GM23338 (cell line): Measurements from ENCODE around the gene PDE7B. TPM values are rescaled to one million over a fixed set of nuclear protein-coding genes. Genes with fewer than 3 reads are reported as not detected.

Source experiments
- ATAC-seq: fragments of 200-7000 bp; cut with Tn5 transposase; 3 replicates; pipeline ENCODE4 v1.9.1; 2020
- DNase-seq: peaks from one replicate; pipeline ENCODE4 v3.0.0-alpha.2; 2015; ENCODE audit warnings: low spot score
- H2AFZ ChIP-seq: fragments of 200-600 bp; sonication (generic); 2 replicates; pipeline ENCODE4 v1.8.0; 2016; ENCODE audit warnings: antibody characterized with exemption, mild to moderate bottlenecking, moderate library complexity
- H3F3A ChIP-seq: fragments of 200-600 bp; sonication (generic); replicated peaks from 2 replicates; pipeline ENCODE4 v1.8.0; 2017; ENCODE audit warnings: antibody characterized with exemption, mixed run types, low read depth
- H3K27ac ChIP-seq: fragments of 200-600 bp; sonication (generic); 2 replicates; pipeline ENCODE4 v1.6.1; 2016; ENCODE audit warnings: low read depth
- H3K27me3 ChIP-seq: fragments of 200-600 bp; sonication (generic); 2 replicates; pipeline ENCODE4 v1.8.0; 2016; ENCODE audit warnings: mild to moderate bottlenecking, mixed run types, moderate library complexity; ENCODE audit not compliant: insufficient read depth
- H3K36me3 ChIP-seq: fragments of 200-600 bp; sonication (generic); 2 replicates; pipeline ENCODE4 v1.8.0; 2016; ENCODE audit warnings: mild to moderate bottlenecking; ENCODE audit not compliant: insufficient read depth
- H3K4me1 ChIP-seq: fragments of 200-600 bp; sonication (generic); 2 replicates; pipeline ENCODE4 v1.8.0; 2016; ENCODE audit warnings: mild to moderate bottlenecking, moderate library complexity; ENCODE audit not compliant: insufficient read depth
- H3K4me2 ChIP-seq: fragments of 200-600 bp; sonication (generic); 2 replicates; pipeline ENCODE4 v1.7.1; 2017; ENCODE audit warnings: mixed run types
- H3K4me3 ChIP-seq: fragments of 200-600 bp; sonication (generic); 2 replicates; pipeline ENCODE4 v1.6.1; 2016; ENCODE audit warnings: mixed run types
- H3K79me2 ChIP-seq: fragments of 200-600 bp; sonication (generic); replicated peaks from 2 replicates; pipeline ENCODE4 v1.8.0; 2017; ENCODE audit warnings: mild to moderate bottlenecking; ENCODE audit not compliant: insufficient read depth
- H3K9me2 ChIP-seq: fragments of 200-600 bp; sonication (generic); 2 replicates; pipeline ENCODE4 v1.8.0; 2017; ENCODE audit not compliant: insufficient read depth
- H4K20me1 ChIP-seq: fragments of 200-600 bp; sonication (generic); replicated peaks from 2 replicates; pipeline ENCODE4 v1.8.0; 2017; ENCODE audit warnings: mild to moderate bottlenecking; ENCODE audit not compliant: insufficient read depth
- H3K27ac Mint-ChIP-seq: 2 replicates; pipeline ENCODE4 v1.8.0; 2020; ENCODE audit warnings: inconsistent platforms, mild to moderate bottlenecking, moderate library complexity, mixed read lengths
- H3K27me3 Mint-ChIP-seq: 3 replicates; pipeline ENCODE4 v1.8.0; 2022; ENCODE audit warnings: low read depth, mild to moderate bottlenecking, moderate library complexity, mixed read lengths, inconsistent platforms; ENCODE audit not compliant: insufficient read depth, poor library complexity
- H3K36me3 Mint-ChIP-seq: 3 replicates; pipeline ENCODE4 v1.8.0; 2021; ENCODE audit warnings: low read depth, mild to moderate bottlenecking, inconsistent platforms, moderate library complexity, mixed read lengths
- H3K4me1 Mint-ChIP-seq: 3 replicates; pipeline ENCODE4 v1.8.0; 2020; ENCODE audit warnings: mild to moderate bottlenecking, inconsistent platforms, mixed read lengths
- H3K4me3 Mint-ChIP-seq: 3 replicates; pipeline ENCODE4 v1.8.0; 2021; ENCODE audit warnings: moderate library complexity, mild to moderate bottlenecking, inconsistent platforms, mixed read lengths
- H3K9me3 Mint-ChIP-seq: 3 replicates; pipeline ENCODE4 v1.8.0; 2020; ENCODE audit warnings: moderate library complexity, mild to moderate bottlenecking, inconsistent platforms, mixed read lengths
- CREB1 ChIP-seq: fragments of 250-450 bp; sonication (Bioruptor Pico); IDR thresholded peaks from 2 replicates; pipeline ENCODE4 v1.5.0; 2020; ENCODE audit warnings: low read depth, mild to moderate bottlenecking, moderate library complexity
- CTCF ChIP-seq, 2 experiments: fragments of 200-600 bp in 1 of 2; sonication (generic) in 1 of 2; conservative IDR thresholded peaks; 2 replicates each; pipeline versions ENCODE4 v1.5.1 to v1.6.1; 2016 to 2017; ENCODE audit warnings: antibody characterized with exemption in 2 of 2, low read depth in 2 of 2, mild to moderate bottlenecking in 2 of 2, moderate library complexity in 1 of 2
- ETS1 ChIP-seq: IDR thresholded peaks from 2 replicates; pipeline ENCODE4 v1.6.1; 2016; ENCODE audit warnings: antibody characterized with exemption
- EZH2 ChIP-seq: fragments of 200-600 bp; sonication (generic); IDR thresholded peaks from one replicate; pipeline ENCODE4 v1.8.0; 2017; ENCODE audit warnings: antibody characterized with exemption, mild to moderate bottlenecking, low read depth; ENCODE audit not compliant: unreplicated experiment
- EZH2phosphoT487 ChIP-seq: fragments of 200-600 bp; sonication (generic); IDR thresholded peaks from one replicate; pipeline ENCODE4 v1.8.1; 2018; ENCODE audit warnings: antibody characterized with exemption; ENCODE audit not compliant: unreplicated experiment
- JUNB ChIP-seq: IDR thresholded peaks from one replicate; pipeline ENCODE4 v1.6.1; 2016; ENCODE audit warnings: antibody characterized with exemption; ENCODE audit not compliant: unreplicated experiment
- NANOG ChIP-seq: IDR thresholded peaks from 2 replicates; pipeline ENCODE4 v1.6.1; 2016; ENCODE audit warnings: antibody characterized with exemption, borderline replicate concordance
- POLR2AphosphoS5 ChIP-seq: IDR thresholded peaks from 2 replicates; pipeline ENCODE4 v1.6.1; 2016; ENCODE audit warnings: antibody characterized with exemption, low read depth
- REST ChIP-seq: IDR thresholded peaks from one replicate; pipeline ENCODE4 v1.6.1; 2018; ENCODE audit warnings: antibody characterized with exemption; ENCODE audit not compliant: unreplicated experiment
- STAT1 ChIP-seq: IDR thresholded peaks from one replicate; pipeline ENCODE4 v1.6.1; 2016; ENCODE audit warnings: antibody characterized with exemption; ENCODE audit not compliant: unreplicated experiment
- ZNF114 ChIP-seq: fragments of 250-450 bp; sonication (Bioruptor Pico); IDR thresholded peaks from 2 replicates; pipeline ENCODE4 v1.5.0; 2020; ENCODE audit warnings: mild to moderate bottlenecking, moderate library complexity
- ZNF331 ChIP-seq: fragments of 250-450 bp; sonication (Bioruptor Pico); IDR thresholded peaks from 2 replicates; pipeline ENCODE4 v1.5.0; 2020; ENCODE audit warnings: low read depth, mild to moderate bottlenecking, moderate library complexity
- ZNF462 ChIP-seq: fragments of 250-450 bp; sonication (Bioruptor Pico); IDR thresholded peaks from 2 replicates; pipeline ENCODE4 v1.5.0; 2020; ENCODE audit warnings: mild to moderate bottlenecking, moderate library complexity
- polyA plus RNA-seq: library from polyadenylated mRNA; unstranded; fragments of >200 nt; fragmentation: Nextera tagmentation; extraction: Ambion mirVana; gene quantifications from 2 replicates; pipeline ENCODE4 v1.2.1, GENCODE V29; 2016
- total RNA-seq: library from RNA; depleted of rRNA; stranded (reverse); fragments of >200 nt; shearing (Covaris generic); gene quantifications from 2 replicates; pipeline ENCODE4 v1.2.3, GENCODE V29; 2014

The PDE7B gene
- total and polyA plus RNA-seq, 2 experiments from 2014 or later: 0.07 TPM; not detected in 1

- Histone ChIP-seq H3K27ac (no peak overlapping the region), H3F3A (no peaks in the 10 kb centered on the region), H3K4me3 (no peak overlapping the region), H3K4me1 (no peaks in the 10 kb centered on the region), H3K27me3 (no peaks in the 10 kb centered on the region), H3K36me3 (no peaks in the 10 kb centered on the region), H2AFZ (no peak overlapping the region), H3K9me2 (no peaks in the 10 kb centered on the region), H3K79me2 (no peaks in the 10 kb centered on the region), H4K20me1 (no peaks in the 10 kb centered on the region), H3K4me2 (no peak overlapping the region)
- no peaks in the 10 kb centered on the region for H3K9me3 Mint-ChIP-seq
- no peak overlapping the region for H3K27ac Mint-ChIP-seq
- H3K4me1 Mint-ChIP-seq: no peaks in the 10 kb centered on the region
- no peak for DNase-seq
- no peaks in the 10 kb centered on the region for H3K36me3 Mint-ChIP-seq
- ATAC-seq: no peak
- H3K4me3 Mint-ChIP-seq: no peak overlapping the region
- no peaks in the 10 kb centered on the region for H3K27me3 Mint-ChIP-seq
- TF ChIP-seq STAT1 (no peak), EZH2 (no peak), ZNF331 (CRISPR knock-in tag) (no peak), EZH2phosphoT487 (no peak), CREB1 (CRISPR knock-in tag) (no peak), NANOG (no peak), CTCF (conservative IDR thresholded peaks at IDR 0.05; ENCODE audit: low read depth in 2 of 2) (no peak), ETS1 (no peak), JUNB (no peak), POLR2AphosphoS5 (no peak), REST (no peak), ZNF462 (CRISPR knock-in tag) (no peak), ZNF114 (CRISPR knock-in tag) (no peak)
Measured at GRCh38 chr6:135955099-135955498, 103.6 kb downstream of the PDE7B start.
